ENCODE results near the gene IL12RB1. TPM values are rescaled to one million over a fixed set of nuclear protein-coding genes. Genes with fewer than 3 reads are reported as not detected.

Gene IL12RB1
- total and polyA plus RNA-seq, 2 of the 8 experiments (the other 6 are each of a cell fraction or from before 2014, with no cell fraction given) = 0.03 TPM; not detected in 1

- TF ChIP-seq TBP (IDR thresholded peaks at IDR 0.05; ENCODE audit: low read depth, low read length) (no peak), EZH2 (IDR thresholded peaks at IDR 0.05; ENCODE audit: low read depth, low read length, severe bottlenecking) (no peak), RXRA (IDR thresholded peaks at IDR 0.05; ENCODE audit: insufficient read depth, low read depth, low read length) (no peak), POLR2A (IDR thresholded peaks at IDR 0.05; ENCODE audit: control extremely low read depth in 1 of 2, low read depth in 2 of 2, low read length in 2 of 2) (no peak), CEBPB (IDR thresholded peaks at IDR 0.05; ENCODE audit: low read depth, low read length) (no peak), ATF3 (IDR thresholded peaks at IDR 0.05; ENCODE audit: insufficient read depth, low read depth, low read length) (no peak), RFX5 (IDR thresholded peaks at IDR 0.05; ENCODE audit: borderline replicate concordance, low read depth, low read length) (no peak), USF2 (IDR thresholded peaks at IDR 0.05; ENCODE audit: low read length) (no peak), TAF7 (optimal IDR thresholded peaks at IDR 0.05; ENCODE audit: borderline replicate concordance, low read depth, low read length) (no peak), TAF1 (IDR thresholded peaks at IDR 0.05; ENCODE audit: low read depth, low read length) (no peak)
Observed at GRCh38 chr19:18122424-18122823, 35.7 kb upstream of the IL12RB1 start (continued).
